ENCODE measurements around the gene APBA2.

The APBA2 gene

DNA sequence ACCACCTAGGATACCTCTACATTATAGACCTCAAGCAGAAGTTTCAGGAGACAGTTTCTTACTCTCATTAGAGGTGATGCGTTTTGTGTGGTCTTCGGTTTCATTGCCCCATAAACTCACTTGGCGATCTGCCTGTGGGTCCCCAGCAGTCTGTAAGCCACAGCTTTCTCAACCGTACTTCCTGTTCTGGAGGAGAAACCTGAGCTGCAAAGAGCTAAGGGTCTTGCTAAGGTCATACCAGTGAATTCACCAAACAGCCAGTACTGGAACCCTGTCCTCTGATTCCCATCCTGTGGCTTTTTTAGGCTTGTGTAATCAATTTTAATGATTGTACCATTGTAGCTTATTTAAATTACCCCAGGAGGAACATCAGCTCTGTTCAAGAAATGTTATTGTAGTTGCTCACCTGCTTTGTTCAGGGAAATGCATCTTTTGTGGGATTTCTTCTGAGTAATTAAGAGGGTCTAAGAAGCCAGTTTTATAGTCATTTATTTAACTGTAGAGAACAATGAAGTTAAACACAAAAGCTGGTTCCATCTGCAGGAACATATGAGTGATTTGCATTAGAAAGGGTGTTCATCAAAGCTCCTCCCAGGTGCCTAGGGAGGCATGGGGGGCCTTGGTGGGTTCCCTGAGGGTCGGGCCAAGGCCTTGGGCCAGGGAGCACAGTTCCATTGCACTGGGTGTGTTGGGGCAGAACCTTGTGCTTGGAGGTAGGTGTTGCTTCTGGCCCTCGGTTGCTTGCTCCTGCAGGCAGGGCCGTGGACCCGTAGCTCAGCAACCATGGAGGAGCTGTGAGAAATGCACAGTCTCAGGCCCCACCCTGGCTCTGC is 69.6 kb downstream of the APBA2 start:
- DNase-seq (ENCODE audit: low spot score): no peak
- TF ChIP-seq, protein P1, sequence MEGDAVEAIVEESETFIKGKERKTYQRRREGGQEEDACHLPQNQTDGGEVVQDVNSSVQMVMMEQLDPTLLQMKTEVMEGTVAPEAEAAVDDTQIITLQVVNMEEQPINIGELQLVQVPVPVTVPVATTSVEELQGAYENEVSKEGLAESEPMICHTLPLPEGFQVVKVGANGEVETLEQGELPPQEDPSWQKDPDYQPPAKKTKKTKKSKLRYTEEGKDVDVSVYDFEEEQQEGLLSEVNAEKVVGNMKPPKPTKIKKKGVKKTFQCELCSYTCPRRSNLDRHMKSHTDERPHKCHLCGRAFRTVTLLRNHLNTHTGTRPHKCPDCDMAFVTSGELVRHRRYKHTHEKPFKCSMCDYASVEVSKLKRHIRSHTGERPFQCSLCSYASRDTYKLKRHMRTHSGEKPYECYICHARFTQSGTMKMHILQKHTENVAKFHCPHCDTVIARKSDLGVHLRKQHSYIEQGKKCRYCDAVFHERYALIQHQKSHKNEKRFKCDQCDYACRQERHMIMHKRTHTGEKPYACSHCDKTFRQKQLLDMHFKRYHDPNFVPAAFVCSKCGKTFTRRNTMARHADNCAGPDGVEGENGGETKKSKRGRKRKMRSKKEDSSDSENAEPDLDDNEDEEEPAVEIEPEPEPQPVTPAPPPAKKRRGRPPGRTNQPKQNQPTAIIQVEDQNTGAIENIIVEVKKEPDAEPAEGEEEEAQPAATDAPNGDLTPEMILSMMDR (IDR thresholded peaks at IDR 0.05; ENCODE audit: extremely low read depth, missing control alignments): no peak

DNA sequence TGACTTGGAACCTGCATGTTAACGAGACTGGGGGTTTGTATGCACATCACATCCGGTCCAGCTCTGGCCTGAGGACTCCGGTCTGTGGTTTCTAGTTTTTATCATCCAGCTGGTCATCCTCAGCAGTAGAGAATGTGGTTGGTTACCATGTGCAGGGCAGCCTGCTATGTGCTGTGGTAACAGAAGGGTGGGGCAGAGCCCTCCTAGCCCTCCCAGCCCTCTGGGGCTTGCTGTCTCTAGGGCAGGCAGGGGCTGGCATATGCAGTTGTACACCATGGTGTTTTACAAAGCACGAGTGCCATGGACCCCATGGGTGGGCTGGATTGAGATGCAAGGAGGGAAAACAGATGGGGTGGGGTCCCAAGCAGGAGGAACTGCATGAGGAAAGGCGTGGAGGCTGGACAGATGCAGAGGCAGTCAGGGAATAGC is 70.2 kb downstream of the APBA2 start:
- TF ChIP-seq, protein P1 (IDR thresholded peaks at IDR 0.05; ENCODE audit: extremely low read depth, missing control alignments): no peak
- no peak for DNase-seq (ENCODE audit: low spot score)

DNA sequence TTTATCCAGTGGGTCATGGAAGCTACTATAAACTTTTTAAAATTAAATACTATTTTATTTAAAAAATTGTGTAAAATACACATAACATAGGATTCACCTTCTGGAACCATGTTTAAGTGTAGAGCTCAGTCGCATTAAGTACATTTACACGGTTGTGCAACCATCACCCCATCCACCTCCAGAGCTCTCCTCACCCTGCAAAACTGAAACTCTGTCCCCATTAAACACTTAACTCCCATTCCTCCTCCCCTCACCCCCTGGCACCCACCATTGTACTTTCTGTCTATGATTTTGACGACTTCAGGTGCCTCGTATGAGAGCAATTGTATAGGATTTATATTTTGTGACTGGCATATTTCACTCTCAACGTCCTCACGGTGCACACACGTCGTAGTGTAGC is 70.7 kb downstream of the APBA2 start:
- DNase-seq (ENCODE audit: low spot score): no peak
- TF ChIP-seq, protein P1 (IDR thresholded peaks at IDR 0.05; ENCODE audit: extremely low read depth, missing control alignments): no peak

DNA sequence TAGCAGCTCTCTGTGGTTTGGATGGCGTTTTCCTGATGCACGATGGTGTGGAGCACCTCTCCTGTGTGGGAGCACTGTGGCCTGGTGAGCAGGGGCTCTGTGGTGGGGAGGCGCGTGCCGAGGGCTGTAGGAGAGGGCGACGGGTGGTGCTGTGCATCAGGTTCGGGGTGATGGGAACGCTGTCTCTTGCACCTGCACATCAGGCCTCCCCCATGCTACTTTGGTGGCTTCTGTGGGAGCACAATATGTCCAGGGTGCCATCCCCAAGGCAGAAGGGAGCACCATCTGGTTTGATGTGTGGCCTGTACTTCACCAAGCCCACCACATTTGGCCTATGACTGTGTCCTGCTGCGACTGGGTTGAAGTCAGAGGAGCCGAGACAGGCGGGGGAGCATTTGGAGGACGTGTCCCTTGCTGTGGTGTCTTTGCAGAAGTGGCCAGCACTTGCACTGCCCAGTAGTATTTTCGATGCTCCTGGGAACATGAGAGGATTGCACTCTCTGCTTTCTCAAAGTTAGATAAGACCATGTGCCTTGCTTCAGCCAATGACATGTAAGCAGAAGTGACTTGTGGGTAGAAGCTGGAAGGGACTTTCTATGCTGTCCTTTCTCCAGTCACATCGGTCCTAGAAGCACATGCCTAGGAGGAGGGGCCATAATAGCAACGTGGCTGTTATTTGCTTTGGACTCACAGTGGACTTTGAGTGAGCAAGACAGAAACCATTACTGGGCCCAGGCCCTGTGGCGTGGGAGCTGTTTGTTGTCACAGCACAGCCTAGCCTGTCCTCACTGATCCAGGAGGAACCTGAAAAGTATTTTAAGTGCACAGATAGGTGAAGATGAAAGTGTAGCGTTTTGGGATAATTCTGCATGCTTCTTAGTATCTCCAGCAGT is 72.1 kb downstream of the APBA2 start:
- DNase-seq (ENCODE audit: low spot score): no peak
- TF ChIP-seq, protein P1 (IDR thresholded peaks at IDR 0.05; ENCODE audit: extremely low read depth, missing control alignments): no peak

DNA sequence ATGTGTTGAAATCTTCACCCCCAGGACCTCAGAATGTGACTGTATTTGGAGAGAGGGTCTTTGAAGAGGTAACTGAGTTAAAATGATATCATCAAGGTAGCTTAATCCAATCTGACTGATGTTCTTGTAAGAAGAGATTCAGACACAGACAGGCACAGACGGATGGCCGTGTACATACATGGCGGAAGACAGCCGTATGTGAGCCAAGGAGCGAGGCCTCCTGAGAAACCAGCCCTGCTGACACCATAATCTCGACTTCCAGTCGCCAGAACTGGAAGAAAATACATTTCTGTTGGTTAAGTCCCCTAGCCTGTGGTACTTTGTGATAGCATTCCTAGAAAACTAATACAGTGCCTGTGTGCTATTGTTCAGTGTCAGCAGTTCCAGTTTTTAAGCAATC is 73.6 kb downstream of the APBA2 start:
- TF ChIP-seq, protein P1 (IDR thresholded peaks at IDR 0.05; ENCODE audit: extremely low read depth, missing control alignments): no peak
- no peak for DNase-seq (ENCODE audit: low spot score)

DNA sequence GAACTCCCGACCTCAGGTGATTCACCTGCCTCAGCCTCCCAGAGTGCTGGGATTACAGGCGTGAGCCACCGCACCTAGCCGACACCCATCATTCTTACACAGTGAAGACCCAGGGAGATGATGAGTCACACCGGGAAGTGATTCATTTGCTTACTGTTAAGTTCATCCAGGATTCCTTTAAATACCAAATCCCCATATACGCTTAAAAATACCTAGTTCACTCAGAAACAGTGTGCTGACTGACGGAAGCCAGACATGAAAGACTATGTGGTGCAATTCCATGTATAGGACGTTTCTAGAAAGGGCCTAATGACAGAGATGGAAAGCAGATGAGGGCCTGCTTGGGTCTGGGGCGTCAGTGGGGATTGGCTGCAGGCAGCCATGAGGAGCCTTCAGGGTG is 75.2 kb downstream of the APBA2 start:
- DNase-seq (ENCODE audit: low spot score): no peak
- TF ChIP-seq, protein P1 (IDR thresholded peaks at IDR 0.05; ENCODE audit: extremely low read depth, missing control alignments): no peak

DNA sequence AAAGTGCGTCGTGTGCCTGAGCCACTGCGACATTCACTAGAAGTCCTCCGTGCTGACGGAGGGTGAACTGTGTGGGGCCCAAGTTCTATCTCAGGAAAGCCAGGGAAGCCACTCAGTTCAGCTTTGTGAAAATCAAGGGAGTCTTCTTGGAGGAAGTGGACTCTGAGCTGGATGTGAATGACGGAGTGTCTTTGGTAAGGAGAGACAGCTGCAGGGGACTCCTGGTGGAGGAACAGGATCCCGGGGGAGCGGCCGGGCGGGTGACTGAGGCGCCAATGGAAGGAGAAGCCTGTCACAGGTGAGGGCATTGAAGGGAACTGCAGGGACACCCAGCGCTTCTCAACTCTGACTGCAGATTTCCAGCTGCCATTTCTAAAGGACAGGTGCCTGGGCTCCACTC is 75.6 kb downstream of the APBA2 start:
- TF ChIP-seq, protein P1 (IDR thresholded peaks at IDR 0.05; ENCODE audit: extremely low read depth, missing control alignments): no peak
- DNase-seq (ENCODE audit: low spot score): no peak

Measured in GM20000 (cell line).